H9 (cell line): Measurements from ENCODE around the gene LGALS8. TPM values are rescaled to one million over a fixed set of nuclear protein-coding genes. Genes with fewer than 3 reads are reported as not detected.
A peak's percentile ranks its signal among the peaks of the same experiment; 100 is the strongest.

ENCODE experiments used
- DNase-seq: peaks from one replicate; pipeline ENCODE4 v3.0.0-alpha.2; 2017
- H2AFZ ChIP-seq: one replicate; pipeline ENCODE4 v1.6.1; 2013; ENCODE audit warnings: mild to moderate bottlenecking, low read length, control low read depth, moderate library complexity
- H2AK5ac ChIP-seq: 2 replicates; pipeline ENCODE4 v1.6.1; 2013; ENCODE audit warnings: low read length, control low read depth, mixed read lengths; ENCODE audit not compliant: insufficient read length
- H2BK120ac ChIP-seq: one replicate; pipeline ENCODE4 v1.6.1; 2013; ENCODE audit warnings: low read depth, mild to moderate bottlenecking, low read length, control low read depth, inconsistent platforms; ENCODE audit not compliant: poor library complexity, severe bottlenecking
- H2BK12ac ChIP-seq: 2 replicates; pipeline ENCODE4 v1.6.1; 2013; ENCODE audit warnings: low read length, control low read depth, mixed read lengths, low read depth; ENCODE audit not compliant: insufficient read length
- H2BK15ac ChIP-seq: 2 replicates; pipeline ENCODE4 v1.6.1; 2013; ENCODE audit warnings: low read depth, low read length, control low read depth
- H2BK20ac ChIP-seq: one replicate; pipeline ENCODE4 v1.6.1; 2013; ENCODE audit warnings: low read depth, mild to moderate bottlenecking, low read length, control low read depth, inconsistent platforms; ENCODE audit not compliant: poor library complexity, severe bottlenecking
- H2BK5ac ChIP-seq: 2 replicates; pipeline ENCODE4 v1.6.1; 2013; ENCODE audit warnings: low read length, control low read depth, mixed read lengths; ENCODE audit not compliant: insufficient read length
- H3K14ac ChIP-seq: 2 replicates; pipeline ENCODE4 v1.6.1; 2013; ENCODE audit warnings: low read length, control low read depth; ENCODE audit not compliant: insufficient read depth
- H3K18ac ChIP-seq: 2 replicates; pipeline ENCODE4 v1.6.1; 2013; ENCODE audit warnings: low read depth, mild to moderate bottlenecking, mixed read lengths, low read length, control low read depth; ENCODE audit not compliant: insufficient read length
- H3K23ac ChIP-seq: 2 replicates; pipeline ENCODE4 v1.6.1; 2013; ENCODE audit warnings: low read length, control low read depth, mixed read lengths, low read depth; ENCODE audit not compliant: insufficient read length
- H3K23me2 ChIP-seq: 2 replicates; pipeline ENCODE4 v1.6.1; 2013; ENCODE audit warnings: low read depth, mild to moderate bottlenecking, mixed read lengths, low read length, control low read depth; ENCODE audit not compliant: insufficient read length, poor library complexity, severe bottlenecking
- H3K27ac ChIP-seq: 2 replicates; pipeline ENCODE4 v1.5.1; 2013; ENCODE audit warnings: low read length, control low read depth, mixed read lengths, low read depth; ENCODE audit not compliant: insufficient read length
- H3K27me3 ChIP-seq: 2 replicates; pipeline ENCODE4 v1.6.1; 2013; ENCODE audit warnings: low read length, control low read depth, inconsistent platforms; ENCODE audit not compliant: insufficient read depth
- H3K4ac ChIP-seq: 2 replicates; pipeline ENCODE4 v1.6.1; 2013; ENCODE audit warnings: low read depth, mild to moderate bottlenecking, control low read depth, inconsistent platforms, low read length, moderate library complexity
- H3K4me1 ChIP-seq: 2 replicates; pipeline ENCODE4 v1.6.1; 2013; ENCODE audit warnings: low read length, control low read depth, inconsistent platforms; ENCODE audit not compliant: insufficient read depth
- H3K4me2 ChIP-seq: 2 replicates; pipeline ENCODE4 v1.6.1; 2013; ENCODE audit warnings: low read length, control low read depth, mixed read lengths; ENCODE audit not compliant: insufficient read length, insufficient read depth
- H3K56ac ChIP-seq: 2 replicates; pipeline ENCODE4 v1.6.1; 2013; ENCODE audit warnings: low read depth, mild to moderate bottlenecking, mixed read lengths, low read length, control low read depth; ENCODE audit not compliant: insufficient read length
- H3K79me1 ChIP-seq: 2 replicates; pipeline ENCODE4 v1.6.1; 2013; ENCODE audit warnings: low read depth, mild to moderate bottlenecking, moderate library complexity, low read length, control low read depth, inconsistent platforms; ENCODE audit not compliant: insufficient read depth, poor library complexity, severe bottlenecking
- H3K79me2 ChIP-seq: 2 replicates; pipeline ENCODE4 v1.6.1; 2013; ENCODE audit warnings: low read length, control low read depth, inconsistent platforms; ENCODE audit not compliant: insufficient read depth
- H3K9ac ChIP-seq: 2 replicates; pipeline ENCODE4 v1.6.1; 2013; ENCODE audit warnings: low read length, control low read depth, mixed read lengths; ENCODE audit not compliant: insufficient read length; ENCODE audit errors: extremely low read depth
- H3K9me3 ChIP-seq: one replicate; pipeline ENCODE4 v1.6.1; 2013; ENCODE audit warnings: low read depth, low read length, inconsistent platforms; ENCODE audit not compliant: control insufficient read depth
- H3T11ph ChIP-seq: one replicate; pipeline ENCODE4 v1.6.1; 2013; ENCODE audit warnings: mild to moderate bottlenecking, low read length, control low read depth, inconsistent platforms
- H4K20me1 ChIP-seq: one replicate; pipeline ENCODE4 v1.6.1; 2013; ENCODE audit not compliant: control insufficient read depth, insufficient read length, insufficient read depth
- H4K5ac ChIP-seq: 2 replicates; pipeline ENCODE4 v1.6.1; 2013; ENCODE audit warnings: low read depth, mild to moderate bottlenecking, mixed read lengths, low read length, control low read depth; ENCODE audit not compliant: insufficient read length
- H4K8ac ChIP-seq: replicated peaks from 2 replicates; pipeline ENCODE4 v1.6.1; 2013; ENCODE audit warnings: low read length, control low read depth, mixed read lengths, low read depth; ENCODE audit not compliant: insufficient read length
- H4K91ac ChIP-seq: 2 replicates; pipeline ENCODE4 v1.6.1; 2013; ENCODE audit warnings: low read depth, mild to moderate bottlenecking, moderate library complexity, mixed read lengths, low read length, control low read depth; ENCODE audit not compliant: insufficient read length
- H3K27ac Mint-ChIP-seq, 3 experiments: 2 replicates in 2 of 3; 3 replicates in 1 of 3; pipeline ENCODE4 v1.8.0; 2020 to 2021; ENCODE audit warnings: mixed read lengths in 3 of 3, mild to moderate bottlenecking in 1 of 3, moderate library complexity in 1 of 3
- H3K27me3 Mint-ChIP-seq: 2 replicates; pipeline ENCODE4 v1.8.0; 2021; ENCODE audit warnings: low read depth, mild to moderate bottlenecking, moderate library complexity, mixed read lengths
- H3K36me3 Mint-ChIP-seq, 3 experiments: 2 replicates in 2 of 3; 3 replicates in 1 of 3; pipeline ENCODE4 v1.8.0; 2020 to 2021; ENCODE audit warnings: low read depth in 3 of 3, mixed read lengths in 3 of 3; ENCODE audit not compliant: insufficient read depth in 1 of 3
- H3K4me1 Mint-ChIP-seq, 2 experiments: 2 replicates each; pipeline ENCODE4 v1.8.0; 2020; ENCODE audit warnings: mixed read lengths in 2 of 2
- H3K4me3 Mint-ChIP-seq, 2 experiments: 2 replicates in 1 of 2; 3 replicates in 1 of 2; pipeline ENCODE4 v1.8.0; 2020 to 2021; ENCODE audit warnings: mild to moderate bottlenecking in 2 of 2, mixed read lengths in 2 of 2, moderate library complexity in 1 of 2
- H3K9me3 Mint-ChIP-seq, 2 experiments: 2 replicates in 1 of 2; 3 replicates in 1 of 2; pipeline ENCODE4 v1.8.0; 2020; ENCODE audit warnings: mild to moderate bottlenecking in 2 of 2, mixed read lengths in 2 of 2, moderate library complexity in 1 of 2
- CTCF ChIP-seq: fragments of 200-600 bp; sonication (generic); conservative IDR thresholded peaks from 3 replicates; pipeline ENCODE4 v1.8.0; 2021; ENCODE audit warnings: antibody characterized with exemption, mild to moderate bottlenecking
- total RNA-seq: library from RNA; stranded (reverse); gene quantifications from 2 replicates; pipeline ENCODE4 v1.2.1, GENCODE V29; 2021

LGALS8 gene
- total RNA-seq, 1 experiment from 2014 or later: 14.2 TPM

- no peak overlapping the region for H3K56ac ChIP-seq
- no peak for TF ChIP-seq CTCF
- H3K4me1 ChIP-seq: no peaks in the 10 kb centered on the region
- no peak overlapping the region for H4K8ac ChIP-seq
- H3K18ac ChIP-seq: no peak overlapping the region
- H3K4me2 ChIP-seq: no peak overlapping the region
- Mint-ChIP-seq H3K36me3 (peaks cover 15 to 62% (median 52%) of the 10 kb centered on the region in 3 experiments; a peak in 6 of 7 replicates), H3K9me3 (no peaks in the 10 kb centered on the region), H3K27me3 (no peaks in the 10 kb centered on the region; the same call in 1 of the 2 replicates), H3K4me3 (peak overlapping the region in 1 of 2 experiments; percentile 98; a peak in 1 of 5 replicates), H3K4me1 (peaks cover 14 to 19% of the 10 kb centered on the region in 2 experiments), H3K27ac (no peak overlapping the region)
- no peak for DNase-seq
- H2BK15ac ChIP-seq: no peak overlapping the region
- H3K23me2 ChIP-seq: no peaks in the 10 kb centered on the region
- H3K27me3 ChIP-seq: no peaks in the 10 kb centered on the region
- H4K20me1 ChIP-seq: no peaks in the 10 kb centered on the region
- peaks cover 7% of the 10 kb centered on the region; the same call in 1 of the 2 replicates for H3K79me2 ChIP-seq
- no peak overlapping the region for H3K9ac ChIP-seq
- H3K4ac ChIP-seq: no peak overlapping the region
- peaks cover 11% of the 10 kb centered on the region for H3K79me1 ChIP-seq
- no peak overlapping the region for H2BK20ac ChIP-seq
- H4K91ac ChIP-seq: no peak overlapping the region
- H3K14ac ChIP-seq: no peak overlapping the region
- H4K5ac ChIP-seq: no peak overlapping the region
- H2BK5ac ChIP-seq: no peak overlapping the region
- H3T11ph ChIP-seq: no peak overlapping the region
- H2AK5ac ChIP-seq: no peak overlapping the region
- no peak overlapping the region for H3K23ac ChIP-seq
- no peak overlapping the region for H2BK120ac ChIP-seq
- no peaks in the 10 kb centered on the region for H3K9me3 ChIP-seq
- no peak overlapping the region for H2AFZ ChIP-seq
- H3K27ac ChIP-seq: no peak overlapping the region
- no peak overlapping the region for H2BK12ac ChIP-seq
Measured at GRCh38 chr1:236602171-236602570, 78.4 kb downstream of the LGALS8 start.

Other genes with a start within 250 kb of the LGALS8 start
- gene ERO1B, start 242.0 kb upstream of the LGALS8 start, total RNA-seq: 1.3 and 1.5 TPM in 2 replicates
- gene EDARADD, start 129.7 kb upstream of the LGALS8 start, total RNA-seq: 3.8 and 4.5 TPM in 2 replicates
- 84.8 and 88.2 TPM in 2 replicates for gene HEATR1, start 80.5 kb downstream of the LGALS8 start, total RNA-seq
- gene ACTN2, start 162.5 kb downstream of the LGALS8 start, total RNA-seq: 0.92 and 2.3 TPM in 2 replicates